Gastroesophageal sphincter (tissue), 4 donors: ENCODE measurements around the gene LRRC25. TPM values are rescaled to one million over a fixed set of nuclear protein-coding genes. Genes with fewer than 3 reads are reported as not detected.
A peak's percentile ranks its signal among the peaks of the same experiment; 100 is the strongest.
"Not testable (repeated sequence)": the region's sequence is repeated elsewhere in the genome, so short reads cannot be mapped to it uniquely, and the experiment has no call there.

Experiments
- ATAC-seq: fragments of 150-250 bp; one replicate; pipeline ENCODE4 v1.9.1; 2016; ENCODE audit warnings: mild to moderate bottlenecking, moderate library complexity
- H3K27ac ChIP-seq, 4 donors: fragments of 200-600 bp; sonication (generic) in 3 of 4; 1 replicate in 3 of 4; 2 replicates in 1 of 4; pipeline ENCODE4 v1.5.1; 2016 to 2019
- H3K27me3 ChIP-seq: fragments of 200-600 bp; sonication (generic); one replicate; pipeline ENCODE4 v1.5.1; 2019
- H3K36me3 ChIP-seq, 2 donors: fragments of 200-600 bp; sonication (generic); one replicate each; pipeline ENCODE4 v1.5.1; 2019; ENCODE audit warnings: control low read depth in 1 of 2
- H3K4me1 ChIP-seq, 3 donors: fragments of 200-600 bp; sonication (generic); 1 replicate in 2 of 3; 2 replicates in 1 of 3; pipeline ENCODE4 v1.5.1; 2016 to 2019; ENCODE audit warnings: control low read depth in 2 of 3
- H3K4me3 ChIP-seq, 2 donors: fragments of 200-600 bp; sonication (generic); one replicate each; pipeline ENCODE4 v1.5.1; 2019; ENCODE audit warnings: mild to moderate bottlenecking in 1 of 2, moderate library complexity in 1 of 2
- H3K9me3 ChIP-seq, 3 donors: fragments of 200-600 bp; sonication (generic); one replicate each; pipeline ENCODE4 v1.5.1; 2017 to 2019; ENCODE audit warnings: control low read depth in 2 of 3
- CTCF ChIP-seq, 4 experiments: fragments of 200-600 bp in 2 of 4; fragments of 450-650 bp in 2 of 4; sonication (generic) in 1 of 4; IDR thresholded peaks; one replicate each; pipeline ENCODE4 v1.5.1; 2017 to 2019; ENCODE audit warnings: antibody characterized with exemption in 4 of 4, mild to moderate bottlenecking in 2 of 4, moderate library complexity in 2 of 4
- EP300 ChIP-seq: sonication (generic); formaldehyde crosslinking; IDR thresholded peaks from one replicate; pipeline ENCODE4 v1.6.1; 2017; ENCODE audit warnings: antibody characterized with exemption, mild to moderate bottlenecking
- POLR2A ChIP-seq, 2 donors: fragments of 450-650 bp; IDR thresholded peaks; one replicate each; pipeline ENCODE4 v1.6.1; 2017; ENCODE audit warnings: antibody characterized with exemption in 2 of 2, mild to moderate bottlenecking in 2 of 2, moderate library complexity in 1 of 2
- POLR2AphosphoS5 ChIP-seq: sonication (generic); formaldehyde crosslinking; IDR thresholded peaks from one replicate; pipeline ENCODE4 v1.6.1; 2017; ENCODE audit warnings: antibody characterized with exemption
- WGBS, 2 donors: methylation state at CpG; one replicate each; pipeline ENCODE4 v1.1.5; 2018; ENCODE audit warnings: low coverage in 1 of 2; 5-methylcytosine and 5-hydroxymethylcytosine counted together
- total RNA-seq, 4 donors: library from RNA; depleted of rRNA; stranded (reverse); fragments of >200 nt; gene quantifications; one replicate each; pipeline ENCODE4 v1.1.0, GENCODE V29; 2016

Gene LRRC25
- total RNA-seq, 4 donors from 2014 or later, result 1.9 to 19.0 (median 4.8) TPM

- H3K4me1 ChIP-seq, result peaks cover 0 to 20% (median 5%) of the 10 kb centered on the region in 3 donors
- no peak for TF ChIP-seq CTCF (IDR thresholded peaks at IDR 0.05)
- TF ChIP-seq POLR2AphosphoS5, result no peak
- no peak for TF ChIP-seq EP300
- no peak for TF ChIP-seq POLR2A (IDR thresholded peaks at IDR 0.05)
- H3K27ac ChIP-seq, result peak overlapping the region in 2 of 4 donors; percentile 61 to 76
- no peaks in the 10 kb centered on the region for H3K27me3 ChIP-seq
- no peak overlapping the region for H3K4me3 ChIP-seq
- H3K36me3 ChIP-seq, result peaks cover 0 to 38% of the 10 kb centered on the region in 2 donors
- WGBS, 2 donors, result 76 to 100% methylated on average over 1 to 2 of the region's 2 CpGs
- no peaks in the 10 kb centered on the region for H3K9me3 ChIP-seq
- ATAC-seq, result no peak
Observed at GRCh38 chr19:18366021-18366435, 31.4 kb downstream of the LRRC25 start.

- Histone ChIP-seq H3K4me1 (peaks cover 0 to 20% (median 5%) of the 10 kb centered on the region in 3 donors), H3K27me3 (no peaks in the 10 kb centered on the region), H3K36me3 (peaks cover 0 to 49% of the 10 kb centered on the region in 2 donors), H3K27ac (peak overlapping the region in 3 of 4 donors; percentile 61 to 76 (median 65)), H3K9me3 (no peaks in the 10 kb centered on the region), H3K4me3 (no peak overlapping the region)
- WGBS, 2 donors, result 10 to 16% methylated on average over 2 to 3 of the region's 15 CpGs
- peak; percentile 62 for ATAC-seq
- TF ChIP-seq CTCF (IDR thresholded peaks at IDR 0.05) (no peak), POLR2AphosphoS5 (peak; percentile 52)
Observed at GRCh38 chr19:18364826-18365528, 32.4 kb downstream of the LRRC25 start.

GRCh38 chr19:18364277-18364825, 33.1 kb downstream of the LRRC25 start:
- WGBS, 2 donors, result 10 to 59% methylated on average over 2 to 4 of the region's 11 CpGs
- not testable (repeated sequence) for ATAC-seq
- peak overlapping the region in 3 of 4 donors; percentile 61 to 76 (median 65) for H3K27ac ChIP-seq

GRCh38 chr19:18363787-18364186, 33.6 kb downstream of the LRRC25 start:
- no peak for ATAC-seq
- Histone ChIP-seq H3K27me3 (no peaks in the 10 kb centered on the region), H3K27ac (peak overlapping the region in 2 of 4 donors; percentile 65 to 76), H3K4me1 (peaks cover 0 to 20% (median 5%) of the 10 kb centered on the region in 3 donors), H3K9me3 (no peaks in the 10 kb centered on the region), H3K36me3 (peaks cover 0 to 55% of the 10 kb centered on the region in 2 donors), H3K4me3 (no peak overlapping the region)
- 84 to 86% methylated on average over 5 to 6 of the region's 6 CpGs for WGBS, 2 donors
- TF ChIP-seq CTCF (IDR thresholded peaks at IDR 0.05) (no peak), POLR2A (IDR thresholded peaks at IDR 0.05) (no peak), POLR2AphosphoS5 (no peak), EP300 (no peak)

More at GRCh38 chr19:18364277-18364825, 33.1 kb downstream of the LRRC25 start:
- H3K36me3 ChIP-seq, result peaks cover 0 to 54% of the 10 kb centered on the region in 2 donors
- H3K4me3 ChIP-seq, H3K27me3 ChIP-seq, H3K9me3 ChIP-seq: not testable (repeated sequence)
- H3K4me1 ChIP-seq, result peaks cover 0 to 20% (median 5%) of the 10 kb centered on the region in 3 donors

GRCh38 chr19:18362934-18363542, 34.4 kb downstream of the LRRC25 start:
- Histone ChIP-seq H3K4me3 (no peak overlapping the region), H3K36me3 (peaks cover 0 to 62% of the 10 kb centered on the region in 2 donors), H3K27me3 (no peaks in the 10 kb centered on the region), H3K4me1 (peaks cover 0 to 20% (median 5%) of the 10 kb centered on the region in 3 donors), H3K9me3 (no peaks in the 10 kb centered on the region), H3K27ac (no peak overlapping the region)
- 87 to 91% methylated on average over 7 to 12 of the region's 17 CpGs for WGBS, 2 donors
- ATAC-seq, result no peak
- TF ChIP-seq POLR2AphosphoS5, result no peak
- no peak for TF ChIP-seq POLR2A (IDR thresholded peaks at IDR 0.05)
- TF ChIP-seq CTCF (IDR thresholded peaks at IDR 0.05), result no peak
- no peak for TF ChIP-seq EP300
